Gastroesophageal sphincter (tissue), 3 donors: Measurements from ENCODE around the gene LUC7L3.

Experiments used
- CTCF ChIP-seq, 4 experiments: fragments of 200-600 bp in 2 of 4; fragments of 450-650 bp in 2 of 4; sonication (generic) in 1 of 4; IDR thresholded peaks; one replicate each; pipeline ENCODE4 v1.5.1; 2017 to 2019; ENCODE audit warnings: antibody characterized with exemption in 4 of 4, mild to moderate bottlenecking in 2 of 4, moderate library complexity in 2 of 4
- POLR2A ChIP-seq, 2 donors: fragments of 450-650 bp; IDR thresholded peaks; one replicate each; pipeline ENCODE4 v1.6.1; 2017; ENCODE audit warnings: antibody characterized with exemption in 2 of 2, mild to moderate bottlenecking in 2 of 2, moderate library complexity in 1 of 2
- POLR2AphosphoS5 ChIP-seq: sonication (generic); formaldehyde crosslinking; IDR thresholded peaks from one replicate; pipeline ENCODE4 v1.6.1; 2017; ENCODE audit warnings: antibody characterized with exemption

GRCh38 chr17:50682938-50683337, 36.5 kb upstream of the LUC7L3 start:
- TF ChIP-seq POLR2AphosphoS5 (no peak), CTCF (IDR thresholded peaks at IDR 0.05) (no peak), POLR2A (IDR thresholded peaks at IDR 0.05) (no peak)
